OCI-LY7 (cell line): Measurements from ENCODE around the gene MTSS2. TPM values are rescaled to one million over a fixed set of nuclear protein-coding genes. Genes with fewer than 3 reads are reported as not detected.
"Not testable (repeated sequence)": the region's sequence is repeated elsewhere in the genome, so short reads cannot be mapped to it uniquely, and the experiment has no call there.

ENCODE experiments used
- BruUV-seq: library from RNA; stranded (reverse); fragments of 400-500 nt; replicated peaks from 2 replicates; lab custom pipeline; 2021; lab: Mats Ljungman, UMichigan
- CTCF ChIA-PET: fragments of 300-600 bp; sonication (Branson Sonifier 250); formaldehyde crosslinking; loops from one replicate; lab custom pipeline; 2022; ENCODE audit warnings: antibody characterized with exemption; ENCODE audit not compliant: unreplicated experiment; lab: Charles Lee
- POLR2A ChIA-PET: fragments of 300-600 bp; sonication (Branson Sonifier 250); formaldehyde crosslinking; loops from one replicate; lab custom pipeline; 2022; ENCODE audit warnings: antibody characterized with exemption; lab: Charles Lee
- DNase-seq: peaks from one replicate; pipeline ENCODE4 v3.0.0-alpha.2; 2015; ENCODE audit warnings: low spot score
- H2AFZ ChIP-seq: fragments of 200-600 bp; sonication (generic), shearing (Covaris generic); 2 replicates; pipeline ENCODE4 v1.6.1; 2014; ENCODE audit warnings: mild to moderate bottlenecking, antibody characterized with exemption, low read length, moderate library complexity
- H3K27ac ChIP-seq: fragments of 200-600 bp; sonication (generic); 2 replicates; pipeline ENCODE4 v1.5.1; 2014; ENCODE audit warnings: mixed run types, low read depth, mild to moderate bottlenecking, moderate library complexity, low read length, inconsistent platforms; ENCODE audit not compliant: poor library complexity, severe bottlenecking
- H3K36me3 ChIP-seq: fragments of 200-600 bp; sonication (generic); 2 replicates; pipeline ENCODE4 v1.6.1; 2014; ENCODE audit warnings: mild to moderate bottlenecking, antibody characterized with exemption, low read length, moderate library complexity, mixed read lengths; ENCODE audit not compliant: insufficient read depth
- H3K4me1 ChIP-seq: fragments of 200-600 bp; sonication (generic); 2 replicates; pipeline ENCODE4 v1.5.1; 2014; ENCODE audit warnings: mild to moderate bottlenecking, low read length; ENCODE audit not compliant: insufficient read depth, poor library complexity, severe bottlenecking
- H3K4me2 ChIP-seq: fragments of 200-600 bp; sonication (generic); 2 replicates; pipeline ENCODE4 v1.6.1; 2014; ENCODE audit warnings: mild to moderate bottlenecking, low read length
- H3K4me3 ChIP-seq: fragments of 200-600 bp; sonication (generic); 2 replicates; pipeline ENCODE4 v1.5.1; 2014; ENCODE audit warnings: mild to moderate bottlenecking, low read depth, low read length; ENCODE audit not compliant: poor library complexity, severe bottlenecking
- H3K79me2 ChIP-seq: fragments of 200-600 bp; sonication (generic); 2 replicates; pipeline ENCODE4 v1.6.1; 2016; ENCODE audit warnings: low read depth, mild to moderate bottlenecking, low read length, moderate library complexity, mixed read lengths; ENCODE audit not compliant: insufficient read depth
- H3K9me2 ChIP-seq: fragments of 200-600 bp; sonication (generic); 2 replicates; pipeline ENCODE4 v1.6.1; 2016; ENCODE audit warnings: mild to moderate bottlenecking, low read length, mixed read lengths; ENCODE audit not compliant: insufficient read depth
- H3K9me3 ChIP-seq: fragments of 200-600 bp; sonication (generic); 2 replicates; pipeline ENCODE4 v1.6.1; 2014; ENCODE audit warnings: mild to moderate bottlenecking, mixed run types, low read length, mixed read lengths
- H4K20me1 ChIP-seq: fragments of 200-600 bp; sonication (generic); 2 replicates; pipeline ENCODE4 v1.6.1; 2014; ENCODE audit warnings: mild to moderate bottlenecking, antibody characterized with exemption, low read length, moderate library complexity, mixed read lengths; ENCODE audit not compliant: insufficient read depth
- CTCF ChIP-seq: fragments of 200-600 bp; sonication (generic); conservative IDR thresholded peaks from 2 replicates; pipeline ENCODE4 v1.5.1; 2014; ENCODE audit warnings: mild to moderate bottlenecking, antibody characterized with exemption, low read length, moderate library complexity, mixed read lengths
- EZH2phosphoT487 ChIP-seq: fragments of 200-600 bp; sonication (generic); IDR thresholded peaks from 2 replicates; pipeline ENCODE4 v1.6.1; 2018; ENCODE audit warnings: low read depth, borderline replicate concordance, mild to moderate bottlenecking, mixed run types, antibody characterized with exemption, low read length, moderate library complexity, mixed read lengths
- intact Hi-C: fragments of 100-400 bp; cut with micrococcal nuclease; formaldehyde crosslinking; loops from one replicate; pipeline ENCODE4 v1.10.0; 2022; ENCODE audit not compliant: unreplicated experiment
- total RNA-seq, 2 experiments: library from RNA; depleted of rRNA in 1 of 2; stranded (reverse); fragments of >200 nt in 1 of 2; shearing (Covaris generic) in 1 of 2; gene quantifications; 2 replicates each; pipeline ENCODE4 v1.2.3, GENCODE V29; 2014 to 2022

Gene MTSS2
- total RNA-seq, 2 experiments from 2014 or later: 0.17 to 0.19 TPM

GRCh38 chr16:70674221-70675014 lies 11.4 kb downstream of the MTSS2 start:
- H3K4me2 ChIP-seq: no peak overlapping the region
- intact Hi-C loops: no loop called here
- no peaks in the 10 kb centered on the region for H3K9me3 ChIP-seq
- BruUV-seq: no TSS peak
- no peak overlapping the region for H2AFZ ChIP-seq
- CTCF ChIA-PET: no interaction called here
- no peak for TF ChIP-seq CTCF
- TF ChIP-seq EZH2phosphoT487: no peak
- H3K9me2 ChIP-seq: no peaks in the 10 kb centered on the region
- H3K4me3 ChIP-seq: no peak overlapping the region
- POLR2A ChIA-PET: no interaction called here
- H3K79me2 ChIP-seq: no peaks in the 10 kb centered on the region
- DNase-seq: no peak
- H3K27ac ChIP-seq: no peak overlapping the region
- no peaks in the 10 kb centered on the region for H3K36me3 ChIP-seq
- H4K20me1 ChIP-seq: no peaks in the 10 kb centered on the region
- no peaks in the 10 kb centered on the region for H3K4me1 ChIP-seq

- POLR2A ChIA-PET, H3K4me2 ChIP-seq, H2AFZ ChIP-seq, BruUV-seq, H3K27ac ChIP-seq, intact Hi-C loops, H3K4me1 ChIP-seq, H3K36me3 ChIP-seq, H3K9me3 ChIP-seq, H3K4me3 ChIP-seq, H3K79me2 ChIP-seq, H3K9me2 ChIP-seq, DNase-seq, CTCF ChIA-PET, H4K20me1 ChIP-seq: not testable (repeated sequence)
Observed at GRCh38 chr16:70670938-70671337, 14.9 kb downstream of the MTSS2 start.

GRCh38 chr16:70670175-70670574 lies 15.7 kb downstream of the MTSS2 start:
- DNase-seq: no peak
- Histone ChIP-seq H3K4me1 (no peaks in the 10 kb centered on the region), H3K27ac (no peak overlapping the region), H3K9me2 (no peaks in the 10 kb centered on the region), H3K9me3 (no peaks in the 10 kb centered on the region), H4K20me1 (no peaks in the 10 kb centered on the region), H3K36me3 (no peaks in the 10 kb centered on the region), H3K4me2 (no peak overlapping the region), H3K79me2 (no peaks in the 10 kb centered on the region), H3K4me3 (no peak overlapping the region), H2AFZ (no peak overlapping the region)
- no peak for TF ChIP-seq CTCF
- TF ChIP-seq EZH2phosphoT487: no peak
- BruUV-seq: no TSS peak
- ChIA-PET POLR2A (no interaction called here), CTCF (no interaction called here)
- intact Hi-C loops: no loop called here
